CD4-positive, alpha-beta T cell treated with Interleukin-4 for 4 hours (primary cell): ENCODE data around the gene VRK1.
A peak's percentile ranks its signal among the peaks of the same experiment; 100 is the strongest.

Experiments used
- DNase-seq: peaks from one replicate; pipeline ENCODE4 v3.0.0-alpha.2; 2020

VRK1 gene

GRCh38 chr14:96792591-96792990 is 4.6 kb upstream of the VRK1 start:
- no peak for DNase-seq

- no peak for DNase-seq
Measured at GRCh38 chr14:96793547-96793946, 3.6 kb upstream of the VRK1 start.

GRCh38 chr14:96795109-96795828 is 1.9 kb upstream of the VRK1 start:
- DNase-seq: no peak

GRCh38 chr14:96797582-96798349 is 584 bp downstream of the VRK1 start:
- peak; percentile 5 for DNase-seq

- no peak for DNase-seq
Measured at GRCh38 chr14:96798956-96799355, 1.8 kb downstream of the VRK1 start.

GRCh38 chr14:96799489-96800054 is 2.4 kb downstream of the VRK1 start:
- DNase-seq: no peak

GRCh38 chr14:96801931-96802330 is 4.7 kb downstream of the VRK1 start:
- DNase-seq: no peak

GRCh38 chr14:96802963-96803362 is 5.8 kb downstream of the VRK1 start:
- no peak for DNase-seq

GRCh38 chr14:96803958-96804357 is 6.8 kb downstream of the VRK1 start:
- no peak for DNase-seq

GRCh38 chr14:96804895-96805294 is 7.7 kb downstream of the VRK1 start:
- DNase-seq: no peak

- no peak for DNase-seq
Measured at GRCh38 chr14:96805956-96806355, 8.8 kb downstream of the VRK1 start.

GRCh38 chr14:96806836-96807235 is 9.7 kb downstream of the VRK1 start:
- DNase-seq: no peak

- DNase-seq: no peak
Measured at GRCh38 chr14:96808619-96809406, 11.6 kb downstream of the VRK1 start.

- DNase-seq: no peak
Measured at GRCh38 chr14:96811265-96811664, 14.1 kb downstream of the VRK1 start.

- peak; percentile 12 for DNase-seq
Measured at GRCh38 chr14:96811985-96812667, 14.9 kb downstream of the VRK1 start.

- no peak for DNase-seq
Measured at GRCh38 chr14:96816281-96816680, 19.1 kb downstream of the VRK1 start.

GRCh38 chr14:96817750-96818666 is 20.8 kb downstream of the VRK1 start:
- DNase-seq: no peak

GRCh38 chr14:96821501-96821900 is 24.3 kb downstream of the VRK1 start:
- no peak for DNase-seq

- no peak for DNase-seq
Measured at GRCh38 chr14:96823652-96824051, 26.5 kb downstream of the VRK1 start.

- no peak for DNase-seq
Measured at GRCh38 chr14:96824283-96824682, 27.1 kb downstream of the VRK1 start.

GRCh38 chr14:96826818-96827217 is 29.6 kb downstream of the VRK1 start:
- no peak for DNase-seq

- DNase-seq: no peak
Measured at GRCh38 chr14:96827290-96827689, 30.1 kb downstream of the VRK1 start.
